Stomach (tissue), 4 donors: Measurements from ENCODE around the gene HINT1.

ENCODE experiments used
- CTCF ChIP-seq, 7 experiments: fragments of 450-650 bp in 4 of 7; fragments of 200-600 bp in 3 of 7; sonication (generic) in 3 of 7; IDR thresholded peaks; one replicate each; pipeline ENCODE4 v1.5.1; 2016 to 2019; ENCODE audit warnings: antibody characterized with exemption in 7 of 7, control low read depth in 2 of 7, mild to moderate bottlenecking in 1 of 7
- EP300 ChIP-seq: sonication (generic); formaldehyde crosslinking; IDR thresholded peaks from one replicate; pipeline ENCODE4 v1.6.1; 2017; ENCODE audit warnings: antibody characterized with exemption
- POLR2AphosphoS5 ChIP-seq, 3 donors: sonication (generic); formaldehyde crosslinking; IDR thresholded peaks; one replicate each; pipeline ENCODE4 v1.6.1; 2016; ENCODE audit warnings: antibody characterized with exemption in 3 of 3

GRCh38 chr5:131148835-131149234 is 16.2 kb downstream of the HINT1 start:
- TF ChIP-seq CTCF (IDR thresholded peaks at IDR 0.05): no peak
- no peak for TF ChIP-seq POLR2AphosphoS5 (IDR thresholded peaks at IDR 0.05)
- TF ChIP-seq EP300: no peak
